Uterus (tissue), 2 donors: ENCODE measurements around the gene SELENOI.

Experiments
- CTCF ChIP-seq, 4 experiments: fragments of 200-600 bp in 2 of 4; fragments of 450-650 bp in 2 of 4; sonication (generic) in 2 of 4; IDR thresholded peaks; one replicate each; pipeline ENCODE4 v1.5.1; 2016 to 2019; ENCODE audit warnings: antibody characterized with exemption in 4 of 4, mild to moderate bottlenecking in 2 of 4, moderate library complexity in 1 of 4
- POLR2A ChIP-seq, 2 donors: fragments of 450-650 bp; IDR thresholded peaks; one replicate each; pipeline ENCODE4 v1.6.1; 2016; ENCODE audit warnings: antibody characterized with exemption in 2 of 2, mild to moderate bottlenecking in 1 of 2, moderate library complexity in 1 of 2

- TF ChIP-seq CTCF (IDR thresholded peaks at IDR 0.05): no peak
- TF ChIP-seq POLR2A (IDR thresholded peaks at IDR 0.05): no peak
These were observed 34.3 kb downstream of the SELENOI start for GRCh38 chr2:26380281-26380680.
